Heart left ventricle (tissue), 16 donors: ENCODE results near the gene CD276. TPM values are rescaled to one million over a fixed set of nuclear protein-coding genes. Genes with fewer than 3 reads are reported as not detected.
"Not testable (repeated sequence)": the region's sequence is repeated elsewhere in the genome, so short reads cannot be mapped to it uniquely, and the experiment has no call there.

Source experiments
- ATAC-seq, 4 donors: fragments of 200-7000 bp; cut with Tn5 transposase; one replicate each; pipeline ENCODE4 v1.9.1; 2020 to 2022; ENCODE audit warnings: moderate library complexity in 4 of 4, mild to moderate bottlenecking in 3 of 4, moderate number of reproducible peaks in 1 of 4
- DNase-seq, 5 donors: peaks; one replicate each; pipeline ENCODE4 v3.0.0-alpha.2; 2020
- H3K27ac ChIP-seq, 12 donors: fragments of 200-600 bp; sonication (generic) in 4 of 12; one replicate each; pipeline versions ENCODE4 v1.5.0 to v1.8.0; 2016 to 2022; ENCODE audit warnings: mild to moderate bottlenecking in 2 of 12
- H3K27me3 ChIP-seq, 9 donors: fragments of 200-600 bp; sonication (generic) in 2 of 9; one replicate each; pipeline versions ENCODE4 v1.5.1 to v1.8.0; 2016 to 2022; ENCODE audit warnings: mild to moderate bottlenecking in 3 of 9
- H3K36me3 ChIP-seq, 9 donors: fragments of 200-600 bp; sonication (generic) in 2 of 9; one replicate each; pipeline versions ENCODE4 v1.5.0 to v1.8.0; 2018 to 2022; ENCODE audit warnings: mild to moderate bottlenecking in 2 of 9
- H3K4me1 ChIP-seq, 12 donors: fragments of 200-600 bp; sonication (generic) in 4 of 12; one replicate each; pipeline versions ENCODE4 v1.5.0 to v1.8.0; 2016 to 2022; ENCODE audit warnings: mild to moderate bottlenecking in 3 of 12
- H3K4me3 ChIP-seq, 12 donors: fragments of 200-600 bp; sonication (generic) in 4 of 12; one replicate each; pipeline versions ENCODE4 v1.5.0 to v1.8.0; 2017 to 2022; ENCODE audit warnings: mild to moderate bottlenecking in 9 of 12, moderate library complexity in 4 of 12
- H3K9me3 ChIP-seq, 12 donors: fragments of 200-600 bp; sonication (generic) in 4 of 12; one replicate each; pipeline versions ENCODE4 v1.5.0 to v1.8.0; 2016 to 2022; ENCODE audit warnings: mild to moderate bottlenecking in 1 of 12
- CTCF ChIP-seq, 12 donors: fragments of 200-600 bp; sonication (generic) in 4 of 12; IDR thresholded peaks; one replicate each; pipeline versions ENCODE4 v1.5.0 to v1.8.0; 2018 to 2022; ENCODE audit warnings: antibody characterized with exemption in 12 of 12, mild to moderate bottlenecking in 5 of 12
- POLR2A ChIP-seq, 2 donors: fragments of 450-650 bp; IDR thresholded peaks; one replicate each; pipeline ENCODE4 v1.6.1; 2017; ENCODE audit warnings: antibody characterized with exemption in 2 of 2, mild to moderate bottlenecking in 2 of 2, moderate library complexity in 2 of 2
- WGBS, 4 donors: extraction: QIAGEN DNeasy Blood & Tissue Kit in 2 of 4; methylation state at CpG; one replicate each; pipeline versions ENCODE4 v1.1.5 to v1.1.7; 2013 to 2018; 5-methylcytosine and 5-hydroxymethylcytosine counted together
- intact Hi-C, 10 donors: fragments of 100-400 bp; cut with DNase I; formaldehyde crosslinking; loops; one replicate each; pipeline versions ENCODE4 v1.11.1 to v1.14.2; 2022
- long read RNA-seq, 3 donors: library from polyadenylated mRNA; unstranded; transcript quantifications; one replicate each; pipeline ENCODE4 v2.0.0, GENCODE V29; 2020 to 2021
- polyA plus RNA-seq, 2 donors: library from polyadenylated mRNA; stranded (reverse); fragments of 200-250 nt; gene quantifications; one replicate each; pipeline ENCODE4 v1.2.3, GENCODE V29; 2013
- total RNA-seq, 9 donors: library from RNA; depleted of rRNA in 2 of 9; stranded (reverse); fragments of >200 nt in 2 of 9; fragmentation: NEBNext Ultra II Directional in 3 of 9; extraction: Animal tissue kit (Norgen Biotek cat#: 25700) in 3 of 9; gene quantifications; one replicate each; pipeline versions ENCODE4 v1.1.0 to v1.2.4, GENCODE V29; 2016 to 2023
- donor health status: ischemic (EF 13 %, LVEDD 7.1; RV severe dilation, severe dysfunction).
- donor health status: healthy with polysubstance abuse.
- donor health status: DM: no; HTN: yes; CAD: no.
- donor health status: DM: no; HTN: no; CAD: no.
- donor health status: ischemic (EF 25% LVEDD 6.9; RV normal size, moderate dysfunction).
- donor health status: ischemic (EF 25% LVEDD 5.7; RV mildly dilated, moderate dysfunction).
- donor health status: healthy.
- donor health status: DM: yes; HTN: yes; CAD: no.
- donor health status: ischemic (EF 35%, LVEDD 5.7; RV mildly dilated, moderate dysfunction).
- donor health status: nonischemic (EF 11% LVEDD 7.7; RV severe dilation, severe dysfunction).
- donor health status: DM: yes; HTN: yes; CAD: no.
- donor health status: PGD.
- donor health status: ischemic (EF 29% LVEDD 5.4; RV normal size, mild dysfunction).
- donor health status: nonischemic (EF 23%, LVEDD 6.1; RV moderate dilation, normal function).

Gene CD276
- 100 to 1,000 TPM in 1 of 9 donors, 10 to 100 TPM in 8; 32.0 to 127 (median 53.3) TPM for total RNA-seq
- 10 to 100 TPM; 29.1 to 85.4 TPM for polyA plus RNA-seq
- long read RNA-seq, donor 1, transcript CD276-202 (10 exons, 3,469 nt): major isoform, 11 of 20 reads
- long read RNA-seq, donor 1, partial matches to known transcripts: 0 of 20 reads
- long read RNA-seq, donor 1, other reads (novel, unspliced or antisense): 9 of 20 reads
- long read RNA-seq, donor 2, transcript CD276-202 (10 exons, 3,469 nt): major isoform, 25 of 74 reads
- long read RNA-seq, donor 2, partial matches to known transcripts: 28 of 74 reads
- long read RNA-seq, donor 2, other reads (novel, unspliced or antisense): 21 of 74 reads
- long read RNA-seq, donor 3, transcript CD276-202 (10 exons, 3,469 nt): major isoform, 23 of 61 reads
- long read RNA-seq, donor 3, partial matches to known transcripts: 13 of 61 reads
- long read RNA-seq, donor 3, other reads (novel, unspliced or antisense): 21 of 61 reads

- Histone ChIP-seq H3K36me3 (no peaks in the 10 kb centered on the region), H3K4me3 (peak within 1 kb of the TSS; percentile 66 to 99 (median 80)), H3K27me3 (peaks cover 0 to 12% (median 0%) of the 10 kb centered on the region in 9 donors), H3K4me1 (peaks cover 2 to 57% (median 38%) of the 10 kb centered on the region in 12 donors), H3K9me3 (no peaks in the 10 kb centered on the region), H3K27ac (peak within 1 kb of the TSS; percentile 70 to 93 (median 84))
- intact Hi-C loops: loop anchor here in 3 of 10 donors (5.0 to 10.0 kb wide), 2 partner anchors 47 to 49 kb away; partner anchors contain the start of gene NPTN (in 1 of the 3)
- ATAC-seq (peak; percentile 53 to 90 (median 87)), DNase-seq (peak; percentile 81 to 89 (median 87))
- peak in 3 of 12 donors; percentile 7 to 23 (median 11) for TF ChIP-seq CTCF (IDR thresholded peaks at IDR 0.05)
- TF ChIP-seq POLR2A (IDR thresholded peaks at IDR 0.05): no peak
- 0 to 1% (median 0%) methylated on average over 21 to 69 of the region's 69 CpGs for WGBS, 4 donors
Measured at GRCh38 chr15:73683777-73684580, at the start of gene CD276. Gene CD276 (plus strand): TSS chr15:73684383. CDS start chr15:73699640, 15,257 bp downstream.

- intact Hi-C loops: loop anchor here (1.0 to 10.0 kb wide), 14 partner anchors 45 to 335 kb away; partner anchors contain the start of gene CD276 (in 3 of the 10)
- 61 to 80% (median 62%) methylated on average over 2 of the region's 2 CpGs for WGBS, 4 donors
- no peak overlapping the region for H3K27ac ChIP-seq
- no peaks in the 10 kb centered on the region for H3K36me3 ChIP-seq
- H3K4me3 ChIP-seq: no peak overlapping the region
- DNase-seq (no peak), ATAC-seq (no peak)
- TF ChIP-seq CTCF (IDR thresholded peaks at IDR 0.05) (no peak), POLR2A (IDR thresholded peaks at IDR 0.05) (no peak)
- H3K4me1 ChIP-seq: peaks cover 0 to 21% (median 10%) of the 10 kb centered on the region in 12 donors
- no peaks in the 10 kb centered on the region for H3K27me3 ChIP-seq
- peaks cover 0 to 4% (median 0%) of the 10 kb centered on the region in 12 donors for H3K9me3 ChIP-seq
Measured at GRCh38 chr15:73637527-73637926, 46.7 kb upstream of the CD276 start.

GRCh38 chr15:73639464-73639863, 44.7 kb upstream of the CD276 start:
- not testable (repeated sequence) for ATAC-seq, H3K36me3 ChIP-seq, H3K9me3 ChIP-seq, H3K27me3 ChIP-seq, H3K27ac ChIP-seq, H3K4me3 ChIP-seq, DNase-seq
- WGBS, 4 donors: 74 to 84% (median 79%) methylated on average over 5 of the region's 5 CpGs
- intact Hi-C loops: loop anchor here (5.0 to 10.0 kb wide), 9 partner anchors 43 to 337 kb away; partner anchors contain the start of gene CD276 (in 3 of the 10)
- H3K4me1 ChIP-seq: peaks cover 0 to 11% (median 0%) of the 10 kb centered on the region in 12 donors

- Histone ChIP-seq H3K9me3 (no peaks in the 10 kb centered on the region), H3K27ac (no peak overlapping the region), H3K27me3 (peaks cover 0 to 6% (median 0%) of the 10 kb centered on the region in 9 donors), H3K4me3 (no peak overlapping the region), H3K4me1 (peaks cover 0 to 15% (median 0%) of the 10 kb centered on the region in 12 donors), H3K36me3 (no peaks in the 10 kb centered on the region)
- no peak for DNase-seq
- TF ChIP-seq CTCF (IDR thresholded peaks at IDR 0.05) (no peak), POLR2A (IDR thresholded peaks at IDR 0.05) (no peak)
- intact Hi-C loops: no loop called here
- 79 to 83% (median 80%) methylated on average over 6 of the region's 6 CpGs for WGBS, 4 donors
- ATAC-seq: no peak
Measured at GRCh38 chr15:73647259-73648013, 36.7 kb upstream of the CD276 start.
